Stimulated activated CD8-positive, alpha-beta memory T cell treated with anti-CD3 and anti-CD28 coated beads, Interleukin-4, amount 100 ng/mL, for 1 hour (primary cell): Measurements from ENCODE around the gene AKR1C3.
"Not testable (repeated sequence)": the region's sequence is repeated elsewhere in the genome, so short reads cannot be mapped to it uniquely, and the experiment has no call there.

ENCODE experiments used
- DNase-seq, 2 donors: peaks; one replicate each; pipeline ENCODE4 v3.0.0-alpha.2; 2020; ENCODE audit warnings: low read depth in 2 of 2, low spot score in 1 of 2

AKR1C3 gene

GRCh38 chr10:5088703-5089261 is 5.4 kb upstream of the AKR1C3 start:
- no peak for DNase-seq

GRCh38 chr10:5089865-5090264 is 4.3 kb upstream of the AKR1C3 start:
- DNase-seq = no peak

- no peak for DNase-seq
Measured at GRCh38 chr10:5090551-5090950, 3.7 kb upstream of the AKR1C3 start.

- DNase-seq = no peak
Measured at GRCh38 chr10:5091196-5091595, 3.0 kb upstream of the AKR1C3 start.

GRCh38 chr10:5092375-5092774 is 1.8 kb upstream of the AKR1C3 start:
- no peak for DNase-seq

- DNase-seq = no peak
Measured at GRCh38 chr10:5092848-5093790, 1.1 kb upstream of the AKR1C3 start.

- no peak for DNase-seq
Measured at GRCh38 chr10:5095687-5096086, 1.5 kb downstream of the AKR1C3 start.

GRCh38 chr10:5096108-5096507 is 1.9 kb downstream of the AKR1C3 start:
- no peak for DNase-seq

GRCh38 chr10:5102479-5102878 is 8.3 kb downstream of the AKR1C3 start:
- DNase-seq = not testable (repeated sequence)

- no peak for DNase-seq
Measured at GRCh38 chr10:5103481-5103880, 9.3 kb downstream of the AKR1C3 start.

GRCh38 chr10:5105626-5106025 is 11.4 kb downstream of the AKR1C3 start:
- DNase-seq = no peak

- DNase-seq = no peak
Measured at GRCh38 chr10:5106553-5106952, 12.3 kb downstream of the AKR1C3 start.

- DNase-seq = no peak
Measured at GRCh38 chr10:5107860-5108526, 13.8 kb downstream of the AKR1C3 start.

GRCh38 chr10:5108658-5109416 is 14.6 kb downstream of the AKR1C3 start:
- DNase-seq = no peak

- not testable (repeated sequence) for DNase-seq
Measured at GRCh38 chr10:5109861-5110260, 15.6 kb downstream of the AKR1C3 start.

GRCh38 chr10:5116621-5117020 is 22.4 kb downstream of the AKR1C3 start:
- DNase-seq = no peak

GRCh38 chr10:5117026-5117425 is 22.8 kb downstream of the AKR1C3 start:
- no peak for DNase-seq

GRCh38 chr10:5119997-5120396 is 25.8 kb downstream of the AKR1C3 start:
- not testable (repeated sequence) for DNase-seq

- no peak for DNase-seq
Measured at GRCh38 chr10:5123886-5124285, 29.7 kb downstream of the AKR1C3 start.

GRCh38 chr10:5125315-5126044 is 31.3 kb downstream of the AKR1C3 start:
- DNase-seq = no peak

- no peak for DNase-seq
Measured at GRCh38 chr10:5135581-5135980, 41.4 kb downstream of the AKR1C3 start.
